NCI-H1694 treated with DMSO at 0.1 percent for 48 hours (cell line): ENCODE measurements around the gene BDKRB1.

Experiments
- DNase-seq: peaks from one replicate; lab custom pipeline; 2025; lab: John Stamatoyannopoulos, UW

BDKRB1 gene

DNA sequence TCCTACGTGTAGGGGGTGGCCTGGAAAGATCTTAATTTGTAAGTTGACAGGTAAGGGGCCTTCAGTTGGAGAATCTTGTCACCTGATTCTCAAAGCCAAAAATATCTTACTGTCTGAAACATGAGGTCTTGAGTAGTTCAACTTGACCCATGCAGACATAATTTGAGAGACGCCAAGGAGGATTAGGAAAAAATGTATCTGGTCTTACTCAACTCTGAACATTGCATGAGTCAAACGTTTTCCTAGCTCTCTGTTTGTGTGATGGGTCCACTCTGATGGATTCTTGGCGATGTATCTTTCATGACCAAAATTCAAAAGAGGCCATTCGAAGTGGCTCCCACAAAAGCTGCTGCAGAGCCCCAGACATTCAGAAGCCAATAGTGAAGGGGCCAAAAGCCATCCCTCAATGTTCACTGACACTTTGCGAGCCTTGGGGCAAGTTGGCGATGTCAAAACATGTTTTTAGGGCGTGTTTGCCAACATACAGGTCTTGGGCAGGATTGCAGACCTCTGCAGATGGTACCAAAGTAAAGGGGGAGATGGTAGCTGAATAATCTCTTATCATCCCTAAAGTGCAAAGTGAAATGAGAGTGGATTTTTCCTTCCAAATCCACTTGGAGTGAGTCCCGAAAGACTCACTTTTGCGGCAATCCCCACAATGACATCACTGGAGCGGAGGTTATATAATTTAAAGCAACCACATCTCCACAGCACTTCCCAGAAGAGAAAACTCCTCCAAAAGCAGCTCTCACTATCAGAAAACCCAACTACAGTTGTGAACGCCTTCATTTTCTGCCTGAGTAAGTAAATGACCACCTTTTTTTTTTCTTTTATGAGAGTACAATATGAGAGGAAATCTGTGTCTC lies at the start of gene BDKRB1:
BDKRB1 (plus strand) TSS at position 710 of the 866 bp plus-strand sequence. CDS start 7,473 bp downstream, outside the sequence.
- no peak for DNase-seq

DNA sequence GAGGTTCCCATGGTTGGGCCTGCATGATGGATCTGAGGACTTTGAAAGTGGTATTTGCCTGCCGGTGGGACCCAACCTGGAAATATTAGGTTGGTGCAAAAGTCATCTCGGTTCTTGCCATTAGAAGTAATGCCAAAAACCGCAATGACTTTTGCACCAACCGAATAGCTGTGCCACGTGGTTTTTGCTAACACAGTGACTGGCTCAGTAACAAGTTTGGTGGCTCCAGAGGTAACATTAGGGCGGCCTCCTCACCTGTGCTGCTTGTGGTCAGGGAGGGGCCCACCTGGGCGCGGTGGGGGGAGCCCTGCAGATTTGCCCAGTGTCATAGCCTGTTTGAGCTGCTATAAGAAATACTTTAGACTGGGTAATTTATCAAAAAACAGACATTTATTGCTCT lies 49.5 kb upstream of the BDKRB1 start:
- DNase-seq, result no peak

DNA sequence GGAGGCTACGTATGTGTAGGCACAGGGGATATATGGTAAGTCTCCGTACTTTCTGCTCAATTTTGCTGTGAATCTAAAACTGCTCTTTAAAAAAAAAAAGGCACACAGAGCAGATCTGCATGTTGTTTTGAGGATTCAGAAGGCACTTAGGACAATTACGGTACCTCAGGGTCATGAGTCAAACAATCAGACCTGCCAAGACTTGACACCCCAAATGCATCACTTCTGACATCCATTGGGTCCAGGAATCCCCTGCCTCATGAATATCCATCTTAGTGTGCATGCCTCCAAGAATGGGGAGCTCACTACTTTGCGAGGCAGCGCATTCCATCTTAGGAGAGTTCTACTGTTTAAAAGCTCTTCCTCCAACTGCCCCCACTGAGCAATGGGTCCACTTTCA lies 48.3 kb upstream of the BDKRB1 start:
- no peak for DNase-seq

DNA sequence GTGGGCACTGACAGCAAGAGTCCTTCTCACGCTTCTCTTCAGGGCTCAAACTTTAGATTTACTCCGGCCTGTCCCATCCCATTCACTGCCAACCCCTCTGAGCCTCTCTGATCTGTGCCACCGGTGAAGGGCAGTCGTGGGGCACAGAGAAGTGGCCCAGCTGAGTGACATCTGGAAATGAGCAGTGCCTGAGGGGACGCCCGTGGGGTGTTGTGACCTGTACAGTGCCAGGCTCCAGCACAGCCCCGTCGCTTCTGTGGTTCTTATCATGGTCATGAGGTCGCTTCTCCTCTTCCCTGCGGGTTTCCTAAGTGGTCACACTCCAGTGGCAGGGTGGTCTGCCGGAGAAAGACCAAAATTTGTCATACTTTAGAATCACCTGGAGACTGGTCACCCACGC lies 47.3 kb upstream of the BDKRB1 start:
- DNase-seq, result no peak

DNA sequence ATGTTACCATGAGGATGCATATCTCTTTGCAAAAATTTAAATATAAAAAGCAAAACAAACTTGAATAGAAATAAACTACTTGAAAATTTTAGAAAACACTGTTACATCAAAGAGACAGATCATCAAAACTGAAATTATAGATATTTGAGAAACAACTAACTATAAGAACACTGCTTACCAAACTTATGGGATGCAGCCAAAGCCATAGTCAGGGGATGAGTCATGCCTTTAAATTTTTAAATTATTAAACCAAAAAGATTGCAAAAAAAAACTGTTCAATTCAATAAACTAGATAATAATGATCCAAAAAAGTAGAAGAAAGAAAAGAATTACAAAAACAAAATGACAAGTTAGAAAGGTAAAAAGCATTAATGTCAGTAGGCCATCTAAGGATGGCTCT lies 43.9 kb upstream of the BDKRB1 start:
- no peak for DNase-seq

DNA sequence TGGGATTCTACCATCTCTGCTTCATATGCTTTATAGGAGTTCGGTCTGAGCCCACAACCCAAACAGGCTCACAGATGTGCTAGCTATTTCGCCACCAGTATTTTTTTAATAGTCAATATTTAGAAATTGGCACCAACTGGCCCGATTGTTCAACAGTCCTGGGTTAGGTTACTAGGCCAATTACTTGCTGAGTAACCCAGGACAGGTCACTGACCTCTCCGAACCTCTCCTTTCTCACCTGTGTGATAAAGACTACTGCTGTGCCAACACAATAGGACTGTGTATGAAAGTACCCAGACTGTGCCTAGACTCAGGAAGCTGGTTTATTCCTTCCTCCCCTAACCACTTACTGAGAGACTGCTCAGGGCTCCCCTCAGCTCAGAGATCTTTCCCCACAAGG lies 43.1 kb upstream of the BDKRB1 start:
- DNase-seq, result no peak

DNA sequence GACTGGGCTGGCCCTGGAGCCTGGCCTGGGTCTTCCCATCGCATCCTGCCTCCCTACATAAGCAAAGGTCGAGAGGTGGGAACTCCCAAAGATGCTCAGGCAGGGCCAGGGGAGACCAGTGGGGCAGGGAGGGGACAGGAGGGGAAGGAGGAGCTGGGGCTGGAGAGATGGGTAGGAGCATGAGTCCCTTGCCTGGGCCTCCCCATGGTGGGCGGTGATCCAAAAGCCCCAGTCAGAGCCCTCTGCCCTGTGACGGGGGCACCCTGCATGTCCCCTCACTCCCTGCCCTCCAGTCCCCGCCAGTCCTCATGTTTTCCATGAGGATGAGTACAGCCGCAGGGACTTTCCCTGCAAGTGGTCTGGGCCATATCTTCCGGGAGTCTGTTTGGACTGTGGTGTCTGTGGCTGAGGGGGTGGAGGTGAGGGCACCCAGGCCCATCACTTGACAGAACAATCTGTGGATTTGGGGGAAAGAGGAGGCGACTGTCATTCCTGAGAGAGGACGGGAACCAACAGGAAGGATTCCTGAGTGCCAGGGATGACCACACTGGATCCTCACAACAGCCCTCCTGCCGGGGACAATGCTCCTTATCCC lies 42.0 kb upstream of the BDKRB1 start:
- DNase-seq, result no peak

DNA sequence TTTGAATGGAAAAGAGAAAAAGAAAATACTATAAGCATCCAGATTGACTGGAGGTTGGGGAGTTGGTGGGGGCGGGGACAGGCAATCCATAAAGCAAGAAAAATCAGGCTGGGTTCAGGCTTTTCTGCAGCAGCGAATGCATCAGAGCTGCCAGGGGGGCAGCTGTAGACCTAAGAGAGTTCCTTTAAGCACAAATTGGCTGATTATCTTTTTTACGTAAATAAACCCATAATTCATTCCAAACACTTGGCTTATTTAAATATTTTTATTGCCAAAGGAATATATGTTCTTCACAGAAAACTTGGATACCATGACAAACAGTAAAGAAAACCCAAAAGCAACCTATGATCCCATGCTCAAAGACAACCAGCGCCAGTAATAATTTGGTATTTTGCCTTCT lies 41.2 kb upstream of the BDKRB1 start:
- DNase-seq, result no peak

DNA sequence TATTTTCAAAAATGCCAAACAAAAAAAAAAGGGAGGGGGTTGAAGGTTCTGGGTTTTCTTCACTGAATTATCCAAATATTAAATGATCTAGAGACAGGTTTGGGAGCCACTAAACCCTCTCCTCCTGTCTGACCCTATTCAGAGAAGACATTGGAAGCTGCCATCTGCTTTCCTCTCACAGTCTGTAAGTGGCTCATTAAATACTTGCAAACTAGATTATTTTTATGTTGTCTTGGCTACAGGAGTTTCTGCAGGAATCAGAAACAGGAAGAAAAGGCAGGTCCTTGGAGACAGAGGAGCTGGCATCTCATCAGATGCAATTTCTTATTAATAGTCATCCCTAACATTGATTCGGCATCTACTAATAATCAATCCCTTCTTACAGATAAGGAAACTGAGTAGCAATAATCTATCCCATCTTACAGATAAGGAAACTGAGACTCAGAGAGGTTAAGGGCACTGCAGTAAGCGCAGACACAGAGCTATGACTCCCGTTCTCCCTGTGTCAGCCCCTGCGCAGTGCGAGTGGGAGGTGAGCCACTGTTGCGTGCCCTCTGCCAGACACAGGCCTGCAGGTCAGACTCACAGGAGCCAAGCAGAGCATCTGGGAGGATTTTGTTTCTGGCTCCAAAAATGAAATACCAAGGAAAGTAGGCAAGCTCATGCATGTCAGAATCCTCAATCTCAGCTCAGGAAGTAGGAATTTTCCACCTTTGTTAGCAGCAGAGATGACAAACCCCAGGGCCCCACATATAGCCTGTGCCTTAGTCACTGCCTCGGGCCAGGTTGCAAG lies 40.4 kb upstream of the BDKRB1 start:
- DNase-seq, result no peak

DNA sequence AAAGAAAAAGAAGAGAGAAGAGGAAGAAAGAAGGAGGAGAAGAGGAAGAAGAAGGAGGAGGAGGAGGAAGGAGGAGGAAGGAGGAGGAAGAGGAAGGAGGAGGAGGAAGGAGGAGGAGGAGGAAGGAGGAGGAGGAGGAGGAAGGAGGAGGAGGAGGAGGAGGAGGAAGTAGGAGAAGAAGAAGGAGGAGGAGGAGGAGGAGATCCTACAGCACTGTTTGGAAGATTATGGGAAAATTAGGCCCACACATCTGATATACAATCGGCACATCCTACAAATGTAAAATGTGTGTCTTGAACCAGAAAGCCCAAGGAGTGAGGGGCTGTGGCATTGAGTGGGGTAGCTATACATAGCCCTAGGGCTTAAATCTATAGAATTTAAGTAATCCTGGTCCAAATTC lies 39.4 kb upstream of the BDKRB1 start:
- no peak for DNase-seq

DNA sequence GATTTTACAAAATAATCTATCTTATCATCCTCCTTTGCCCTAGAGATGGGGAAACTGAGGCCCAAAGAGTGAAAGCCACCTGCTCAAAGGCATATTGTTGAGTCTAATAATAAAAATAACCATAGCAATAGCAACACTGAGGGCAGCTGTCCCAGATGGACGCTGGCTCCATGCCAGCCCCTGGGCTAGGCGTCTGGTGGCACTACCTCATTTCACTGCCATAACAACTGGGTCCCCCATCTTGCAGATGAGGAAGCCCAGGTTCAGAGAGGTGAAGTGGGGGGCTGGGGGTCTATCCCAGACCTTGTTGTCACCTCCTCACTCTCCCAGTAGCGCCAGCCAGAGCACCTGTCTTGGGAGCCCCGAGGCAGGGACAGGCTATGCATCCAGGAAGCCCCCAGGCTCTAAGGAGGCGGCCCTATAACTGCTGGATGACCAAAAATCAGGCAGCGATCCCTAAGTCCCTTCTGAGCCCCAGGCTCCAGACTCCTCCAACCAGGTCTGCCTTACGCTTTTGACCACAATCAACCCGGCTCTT lies 38.6 kb upstream of the BDKRB1 start:
- no peak for DNase-seq

DNA sequence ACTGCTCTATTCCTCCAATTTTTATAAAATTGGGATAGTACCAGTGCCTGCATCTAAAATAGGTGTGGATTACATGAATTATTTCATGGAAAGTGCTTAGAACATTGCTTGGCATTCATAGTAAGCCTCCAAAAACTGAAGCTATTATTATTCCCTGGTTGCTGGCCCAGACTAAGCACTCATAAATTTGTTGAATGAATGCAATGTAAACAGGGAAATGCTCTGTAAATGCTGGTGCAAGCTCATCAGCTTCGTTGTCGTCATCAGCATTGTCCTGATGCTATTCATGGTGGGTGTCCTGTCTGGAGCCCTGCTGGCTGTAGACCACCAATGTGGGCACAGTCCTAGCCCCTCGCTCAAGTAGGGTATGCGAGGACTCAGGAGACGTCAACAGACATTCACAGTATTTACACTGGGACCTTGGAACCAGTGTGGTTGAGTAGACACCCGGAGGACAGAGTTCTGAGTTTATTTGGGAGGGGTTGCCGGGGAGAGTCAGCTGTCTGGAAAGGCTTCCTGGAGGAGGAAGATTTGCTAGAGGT lies 34.8 kb upstream of the BDKRB1 start:
- no peak for DNase-seq

DNA sequence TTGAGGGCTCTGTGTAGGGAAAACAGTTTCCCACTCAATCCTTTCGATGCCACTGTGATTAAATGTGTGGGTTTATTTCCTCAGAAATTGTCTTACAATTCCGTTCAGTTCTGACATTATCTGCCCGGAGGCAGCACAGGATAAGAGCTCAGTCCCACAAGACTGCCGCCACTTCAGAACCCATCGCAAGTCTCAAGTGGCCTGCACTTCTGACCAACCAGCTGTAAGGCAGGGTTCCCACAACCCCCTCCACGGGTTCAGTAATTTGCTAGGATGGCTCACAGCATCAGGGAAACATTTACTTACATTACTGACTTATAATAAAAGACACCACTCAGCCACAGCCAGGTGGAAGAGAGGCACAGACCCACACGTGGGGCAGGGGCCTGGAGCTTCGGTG lies 34.2 kb upstream of the BDKRB1 start:
- DNase-seq, result no peak

DNA sequence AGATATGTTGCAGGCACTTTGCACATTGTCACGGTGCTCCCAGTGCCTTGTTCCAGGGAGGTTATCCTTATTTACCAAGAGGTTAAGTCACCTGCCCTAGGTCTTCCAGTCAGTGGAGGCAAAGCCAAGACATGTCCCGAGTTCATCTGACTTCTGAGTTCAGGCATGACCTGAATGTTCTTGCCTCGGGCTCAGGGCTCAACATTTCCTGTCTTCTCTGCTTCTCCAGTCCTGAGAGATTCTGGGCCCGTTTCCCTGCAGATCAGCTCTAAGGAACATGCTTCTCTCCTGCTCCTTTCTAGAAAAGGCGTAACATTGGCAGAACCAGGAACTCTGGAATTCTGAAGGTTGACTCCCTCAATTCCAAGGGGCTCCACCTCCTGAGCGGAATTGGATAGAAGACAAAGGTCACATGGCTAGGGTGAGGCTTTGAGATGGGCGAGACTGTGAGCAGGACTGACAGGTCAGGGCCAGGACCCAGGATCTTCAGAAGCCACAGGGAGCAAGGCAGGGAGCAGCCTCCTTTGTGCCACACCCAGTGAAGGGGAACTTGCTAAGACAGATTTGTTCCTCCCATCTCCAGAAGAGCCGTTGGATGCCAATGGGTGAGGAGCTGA lies 31.4 kb upstream of the BDKRB1 start:
- no peak for DNase-seq

DNA sequence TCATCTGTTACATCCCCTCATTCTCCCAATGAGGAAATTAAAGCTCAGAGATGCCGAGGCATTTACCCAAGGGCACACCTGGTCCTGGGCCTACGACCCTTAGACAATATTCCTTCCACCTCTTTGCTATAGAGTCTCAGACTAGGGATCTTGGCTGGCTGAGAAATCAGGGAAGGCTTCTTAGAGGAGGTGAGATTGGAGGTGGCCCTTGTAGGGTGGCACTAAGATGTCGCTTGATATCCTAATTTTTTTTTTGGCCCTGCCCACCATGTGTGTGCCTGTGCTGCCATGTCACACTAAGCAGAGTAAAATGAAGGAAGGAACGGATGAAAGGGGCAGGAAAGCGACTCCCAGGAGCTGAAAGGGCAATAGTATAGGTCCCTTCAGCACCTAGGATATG lies 30.8 kb upstream of the BDKRB1 start:
- DNase-seq, result no peak

DNA sequence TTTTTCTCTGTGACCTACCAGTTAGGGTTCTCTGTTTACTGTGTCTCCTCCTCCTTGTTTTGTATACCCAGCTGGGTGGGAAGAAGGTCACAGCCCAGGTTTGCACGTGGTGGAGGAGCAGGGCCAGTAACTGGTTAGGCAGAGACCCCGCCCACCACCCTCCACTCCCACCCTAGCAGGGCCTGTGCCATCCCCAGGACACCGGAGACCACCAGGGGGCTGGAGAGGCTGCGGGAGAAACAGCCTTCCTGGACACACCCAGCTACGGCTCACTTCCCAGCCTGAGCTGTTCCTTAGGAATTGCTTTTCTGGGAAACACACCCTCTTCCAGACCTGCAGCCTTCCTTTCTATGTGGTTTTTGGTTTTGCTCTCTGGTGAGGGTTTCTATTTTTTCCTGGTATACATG lies 30.3 kb upstream of the BDKRB1 start:
- DNase-seq, result no peak

DNA sequence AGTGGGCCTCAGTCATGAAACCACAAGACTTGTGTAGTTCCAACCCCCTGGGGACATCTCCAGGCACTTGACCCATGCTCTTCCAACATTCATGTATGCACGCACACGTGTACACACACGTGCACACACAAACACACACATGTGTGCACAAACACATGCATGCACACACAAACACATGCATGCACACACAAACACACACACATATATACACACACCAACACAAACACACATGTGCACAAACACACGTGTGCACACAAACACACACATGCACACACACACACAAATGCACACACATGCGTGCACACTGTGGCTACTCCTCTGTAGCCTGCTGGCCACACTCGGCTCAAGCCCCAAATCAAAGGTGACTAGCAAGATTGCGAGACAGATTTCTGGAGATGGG lies 28.6 kb upstream of the BDKRB1 start:
- DNase-seq, result no peak

DNA sequence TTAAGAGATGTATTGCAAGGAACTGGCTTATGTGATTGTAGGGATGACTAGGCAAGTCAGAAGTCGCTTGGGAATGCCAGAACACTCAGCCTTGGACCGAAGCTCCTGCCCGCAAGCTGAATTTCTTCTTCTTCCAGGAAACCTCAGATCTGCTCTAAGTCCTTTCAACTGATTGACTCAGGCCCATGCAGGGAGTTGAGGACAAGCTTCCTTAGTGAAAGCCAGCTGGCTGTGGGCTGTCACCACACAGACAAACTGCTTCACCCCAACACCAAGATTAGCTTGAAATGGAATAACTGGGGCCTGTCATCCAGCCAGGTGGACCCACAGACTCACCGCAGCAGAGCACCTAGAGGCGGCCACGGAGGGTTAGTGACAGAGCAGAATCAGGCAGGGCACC lies 26.7 kb upstream of the BDKRB1 start:
- no peak for DNase-seq

DNA sequence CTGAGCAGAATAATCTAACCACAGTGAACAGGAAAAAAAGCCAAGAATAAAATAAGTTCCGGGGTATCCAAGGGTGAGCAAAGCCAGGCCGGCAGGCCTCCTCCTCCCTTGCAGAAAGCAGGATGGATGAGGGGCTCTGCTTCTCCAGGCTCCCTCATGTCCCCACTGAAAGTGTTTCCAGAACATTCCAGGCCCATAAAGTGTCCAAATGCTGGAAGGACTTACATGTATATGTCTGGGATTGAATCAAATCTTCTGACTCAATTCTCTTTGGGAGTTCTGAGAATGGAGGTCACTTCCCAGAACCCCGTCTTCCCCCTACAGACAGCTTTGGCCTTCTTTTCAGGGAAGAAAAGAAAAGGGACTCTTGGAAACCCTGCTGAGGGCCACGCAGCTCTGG lies 25.0 kb upstream of the BDKRB1 start:
- no peak for DNase-seq

DNA sequence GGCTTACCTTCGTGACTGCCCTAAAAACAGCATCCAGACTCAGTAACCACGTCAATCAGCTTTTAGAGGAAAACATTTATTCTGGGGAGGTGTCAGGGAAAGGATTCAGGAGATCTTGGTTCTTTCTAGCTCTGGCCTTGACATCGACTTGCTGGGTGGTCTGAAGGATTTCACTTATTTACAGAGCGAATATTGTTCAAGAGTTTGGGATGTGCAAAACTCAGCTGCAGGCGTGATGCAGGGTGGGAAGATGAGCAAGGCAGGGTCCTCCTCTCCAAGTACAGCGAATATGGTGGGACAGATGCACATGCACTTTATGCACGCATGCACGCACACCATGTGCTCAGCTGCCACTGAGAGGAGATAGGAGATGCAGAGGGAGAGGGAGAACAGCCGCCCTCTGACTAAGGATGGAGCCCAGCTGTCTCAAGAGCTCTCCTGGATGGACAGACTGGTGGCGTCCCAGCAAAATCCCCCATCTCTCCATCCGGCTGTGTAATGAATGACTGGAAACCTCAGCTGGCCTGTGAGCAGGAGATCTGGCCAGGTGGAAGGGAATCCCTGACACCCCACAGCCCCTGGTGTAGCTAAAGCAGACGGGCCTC lies 24.4 kb upstream of the BDKRB1 start:
- peak; percentile 96 for DNase-seq

DNA sequence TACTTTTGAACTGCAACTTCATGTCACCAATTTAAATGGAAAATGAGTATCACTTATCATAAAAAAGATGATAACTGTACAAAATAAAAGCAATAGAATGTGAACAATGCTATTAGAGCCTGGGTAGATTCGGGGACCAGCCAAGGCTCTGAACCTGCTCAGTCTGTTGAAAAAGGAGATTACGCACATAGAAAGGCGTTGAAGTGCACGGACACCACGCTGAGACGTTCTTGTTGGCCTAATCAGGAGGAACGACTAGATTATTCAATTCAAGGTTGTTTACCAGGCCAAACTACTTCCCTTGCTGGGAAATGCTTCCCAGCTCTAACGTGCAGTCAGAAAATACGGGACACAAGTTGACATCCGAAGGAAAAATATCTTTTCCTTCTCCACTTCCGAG lies 23.5 kb upstream of the BDKRB1 start:
- no peak for DNase-seq

DNA sequence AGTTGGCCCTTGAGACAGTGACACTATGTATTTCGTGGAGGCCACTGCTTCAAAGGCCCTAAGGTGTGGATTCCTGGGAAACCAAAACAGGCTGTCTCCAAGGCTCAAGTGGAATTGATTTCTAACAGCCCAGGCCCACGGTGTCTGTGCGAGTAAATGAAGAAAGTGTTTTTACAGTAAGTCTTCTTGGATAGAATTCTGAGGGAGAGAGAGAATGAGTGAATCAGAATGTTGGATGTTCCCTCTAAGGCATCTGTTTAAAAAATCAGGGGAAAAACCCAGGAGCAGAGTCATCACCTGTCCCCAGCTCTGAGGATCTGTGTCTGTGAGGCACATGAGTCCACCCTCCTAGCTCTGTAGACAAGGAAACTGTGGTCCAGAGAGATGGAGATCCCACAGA lies 22.3 kb upstream of the BDKRB1 start:
- DNase-seq, result no peak
